ENCODE results near the gene OLIG1.

GRCh38 chr21:33028287-33028670 is 41.7 kb upstream of the OLIG1 start:
- no peak for TF ChIP-seq EZH2 (IDR thresholded peaks at IDR 0.05; ENCODE audit: low read length, unreplicated experiment)
- TF ChIP-seq, protein P1, sequence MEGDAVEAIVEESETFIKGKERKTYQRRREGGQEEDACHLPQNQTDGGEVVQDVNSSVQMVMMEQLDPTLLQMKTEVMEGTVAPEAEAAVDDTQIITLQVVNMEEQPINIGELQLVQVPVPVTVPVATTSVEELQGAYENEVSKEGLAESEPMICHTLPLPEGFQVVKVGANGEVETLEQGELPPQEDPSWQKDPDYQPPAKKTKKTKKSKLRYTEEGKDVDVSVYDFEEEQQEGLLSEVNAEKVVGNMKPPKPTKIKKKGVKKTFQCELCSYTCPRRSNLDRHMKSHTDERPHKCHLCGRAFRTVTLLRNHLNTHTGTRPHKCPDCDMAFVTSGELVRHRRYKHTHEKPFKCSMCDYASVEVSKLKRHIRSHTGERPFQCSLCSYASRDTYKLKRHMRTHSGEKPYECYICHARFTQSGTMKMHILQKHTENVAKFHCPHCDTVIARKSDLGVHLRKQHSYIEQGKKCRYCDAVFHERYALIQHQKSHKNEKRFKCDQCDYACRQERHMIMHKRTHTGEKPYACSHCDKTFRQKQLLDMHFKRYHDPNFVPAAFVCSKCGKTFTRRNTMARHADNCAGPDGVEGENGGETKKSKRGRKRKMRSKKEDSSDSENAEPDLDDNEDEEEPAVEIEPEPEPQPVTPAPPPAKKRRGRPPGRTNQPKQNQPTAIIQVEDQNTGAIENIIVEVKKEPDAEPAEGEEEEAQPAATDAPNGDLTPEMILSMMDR (conservative IDR thresholded peaks at IDR 0.05; ENCODE audit: low read depth, low read length): no peak

Measured in PC-3 (cell line).